Ovary (tissue), 3 donors: ENCODE measurements around the gene PGRMC2.

Experiments used
- CTCF ChIP-seq, 3 donors: fragments of 450-650 bp in 2 of 3; fragments of 200-600 bp in 1 of 3; IDR thresholded peaks; one replicate each; pipeline versions ENCODE4 v1.5.1 to v1.8.0; 2016 to 2022; ENCODE audit warnings: antibody characterized with exemption in 3 of 3, mild to moderate bottlenecking in 1 of 3
- POLR2A ChIP-seq: fragments of 450-650 bp; IDR thresholded peaks from one replicate; pipeline ENCODE4 v1.6.1; 2017; ENCODE audit warnings: antibody characterized with exemption, mild to moderate bottlenecking, moderate library complexity
- donor health status: DM: no; HTN: no; CAD: no.

- no peak for TF ChIP-seq POLR2A
- no peak for TF ChIP-seq CTCF (IDR thresholded peaks at IDR 0.05)
Measured at GRCh38 chr4:128256539-128256938, 31.1 kb downstream of the PGRMC2 start.
